ENCODE data around the gene DPF3. TPM values are rescaled to one million over a fixed set of nuclear protein-coding genes. Genes with fewer than 3 reads are reported as not detected.

The DPF3 gene
- total and polyA plus RNA-seq, 2 donors (not counting 1 experiment from before 2014, with no cell fraction given): 7.6 to 13.7 TPM

GRCh38 chr14:72640911-72641485 is 252.9 kb downstream of the DPF3 start:
- H3K27ac ChIP-seq (ENCODE audit: insufficient read depth, low read length): no peak overlapping the region
- no peaks in the 10 kb centered on the region for H3K27me3 ChIP-seq (ENCODE audit: control insufficient read depth, insufficient read depth, low read length)
- peaks cover 23% of the 10 kb centered on the region for H3K4me1 ChIP-seq (ENCODE audit: control insufficient read depth, extremely low read depth, insufficient read depth, low read length)
- H2AFZ ChIP-seq (ENCODE audit: low read length): no peak overlapping the region
- TF ChIP-seq CTCF (conservative IDR thresholded peaks at IDR 0.05 in 1 of 2, IDR thresholded peaks at IDR 0.05 in 1 of 2; ENCODE audit: low read depth in 1 of 2, low read length in 2 of 2) (no peak), EZH2 (IDR thresholded peaks at IDR 0.05; ENCODE audit: low read length, missing control alignments) (no peak)
- no peak for DNase-seq (ENCODE audit: low read depth in 2 of 2)
- no peaks in the 10 kb centered on the region for H4K20me1 ChIP-seq (ENCODE audit: control insufficient read depth, extremely low read depth, insufficient read depth, low read length)
- H3K9ac ChIP-seq (ENCODE audit: insufficient read depth, low read length): no peak overlapping the region
- no peaks in the 10 kb centered on the region for H3K79me2 ChIP-seq (ENCODE audit: control insufficient read depth, insufficient read depth, low read length)
- H3K4me3 ChIP-seq (replicated peaks in 1 of 4; ENCODE audit: control extremely low read depth in 1 of 4, insufficient read depth in 1 of 4, low read depth in 3 of 4, low read length in 4 of 4): no peak overlapping the region
- no peak overlapping the region for H3K4me2 ChIP-seq (ENCODE audit: extremely low read depth, insufficient read depth, low read length)
- H3K9me3 ChIP-seq (ENCODE audit: control insufficient read depth, insufficient read depth, low read depth, low read length): no peaks in the 10 kb centered on the region
- no peaks in the 10 kb centered on the region for H3K36me3 ChIP-seq (ENCODE audit: control insufficient read depth, insufficient read depth, low read length)

DNA sequence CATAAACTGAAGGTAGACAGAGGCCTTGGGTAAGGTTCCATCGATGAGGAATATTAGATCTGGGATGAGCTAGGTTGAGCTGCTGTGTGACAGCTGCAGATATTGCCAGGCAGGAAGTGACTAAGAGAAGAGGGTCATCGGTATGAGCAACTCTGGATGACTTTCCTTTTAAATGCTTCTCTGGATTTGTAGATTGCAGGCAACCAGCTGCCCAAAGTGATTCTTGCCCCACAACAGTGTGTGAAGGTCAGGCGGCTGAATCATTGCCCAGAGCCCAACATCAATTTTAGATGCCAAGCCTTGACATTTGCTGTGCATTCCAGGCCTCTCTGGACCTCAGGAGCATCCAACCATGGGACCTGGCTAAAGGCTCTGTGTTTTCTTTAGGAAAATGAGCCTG is 255.9 kb downstream of the DPF3 start:
- Histone ChIP-seq H3K27me3 (ENCODE audit: control insufficient read depth, insufficient read depth, low read length) (no peaks in the 10 kb centered on the region), H3K9me3 (ENCODE audit: control insufficient read depth, insufficient read depth, low read depth, low read length) (no peaks in the 10 kb centered on the region), H4K20me1 (ENCODE audit: control insufficient read depth, extremely low read depth, insufficient read depth, low read length) (no peaks in the 10 kb centered on the region), H3K4me1 (ENCODE audit: control insufficient read depth, extremely low read depth, insufficient read depth, low read length) (peaks cover 19% of the 10 kb centered on the region), H3K4me2 (ENCODE audit: extremely low read depth, insufficient read depth, low read length) (no peak overlapping the region), H2AFZ (ENCODE audit: low read length) (no peak overlapping the region), H3K4me3 (replicated peaks in 1 of 4; ENCODE audit: control extremely low read depth in 1 of 4, insufficient read depth in 1 of 4, low read depth in 3 of 4, low read length in 4 of 4) (no peak overlapping the region), H3K9ac (ENCODE audit: insufficient read depth, low read length) (no peak overlapping the region), H3K79me2 (ENCODE audit: control insufficient read depth, insufficient read depth, low read length) (no peaks in the 10 kb centered on the region), H3K27ac (ENCODE audit: insufficient read depth, low read length) (peak overlapping the region; percentile 66), H3K36me3 (ENCODE audit: control insufficient read depth, insufficient read depth, low read length) (no peaks in the 10 kb centered on the region)
- peak; percentile 84 to 89 for DNase-seq (ENCODE audit: low read depth in 2 of 2)
- TF ChIP-seq EZH2 (IDR thresholded peaks at IDR 0.05; ENCODE audit: low read length, missing control alignments) (no peak), CTCF (conservative IDR thresholded peaks at IDR 0.05 in 1 of 2, IDR thresholded peaks at IDR 0.05 in 1 of 2; ENCODE audit: low read depth in 1 of 2, low read length in 2 of 2) (no peak)

DNA sequence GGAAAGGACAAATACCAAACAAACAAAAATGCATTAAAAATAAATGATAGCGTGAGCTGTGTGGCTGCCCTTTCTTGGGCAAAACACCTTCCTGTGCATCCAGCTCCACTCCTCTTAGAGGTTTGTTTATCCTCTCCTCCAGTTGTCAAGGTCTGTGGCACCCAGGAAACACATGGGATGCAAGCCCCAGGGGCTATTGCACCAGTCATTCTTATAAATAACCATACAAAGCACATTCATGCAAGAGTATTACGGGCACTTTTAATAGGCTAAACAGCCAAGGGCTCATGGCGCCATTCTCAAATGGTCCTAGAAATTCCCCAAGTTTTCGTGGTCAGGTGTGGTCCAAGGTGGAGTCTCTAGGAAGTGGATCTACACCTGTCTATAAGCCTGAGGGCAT is 257.0 kb downstream of the DPF3 start:
- peak overlapping the region; percentile 68 for H3K4me2 ChIP-seq (ENCODE audit: extremely low read depth, insufficient read depth, low read length)
- peaks cover 12% of the 10 kb centered on the region for H3K4me1 ChIP-seq (ENCODE audit: control insufficient read depth, extremely low read depth, insufficient read depth, low read length)
- no peak for DNase-seq (ENCODE audit: low read depth in 2 of 2)

More for the DNA sequence above, 257.0 kb downstream of the DPF3 start:
- H4K20me1 ChIP-seq (ENCODE audit: control insufficient read depth, extremely low read depth, insufficient read depth, low read length): no peaks in the 10 kb centered on the region
- no peaks in the 10 kb centered on the region for H3K9me3 ChIP-seq (ENCODE audit: control insufficient read depth, insufficient read depth, low read depth, low read length)
- TF ChIP-seq CTCF (conservative IDR thresholded peaks at IDR 0.05 in 1 of 2, IDR thresholded peaks at IDR 0.05 in 1 of 2; ENCODE audit: low read depth in 1 of 2, low read length in 2 of 2): no peak
- TF ChIP-seq EZH2 (IDR thresholded peaks at IDR 0.05; ENCODE audit: low read length, missing control alignments): no peak
- no peak overlapping the region for H3K9ac ChIP-seq (ENCODE audit: insufficient read depth, low read length)
- H3K27ac ChIP-seq (ENCODE audit: insufficient read depth, low read length): peak overlapping the region; percentile 66
- H3K79me2 ChIP-seq (ENCODE audit: control insufficient read depth, insufficient read depth, low read length): no peaks in the 10 kb centered on the region
- H3K36me3 ChIP-seq (ENCODE audit: control insufficient read depth, insufficient read depth, low read length): no peaks in the 10 kb centered on the region
- H2AFZ ChIP-seq (ENCODE audit: low read length): no peak overlapping the region
- no peaks in the 10 kb centered on the region for H3K27me3 ChIP-seq (ENCODE audit: control insufficient read depth, insufficient read depth, low read length)
- no peak overlapping the region for H3K4me3 ChIP-seq (replicated peaks in 1 of 4; ENCODE audit: control extremely low read depth in 1 of 4, insufficient read depth in 1 of 4, low read depth in 3 of 4, low read length in 4 of 4)

Measured in fibroblast of lung (primary cell).